Endothelial cell of umbilical vein (primary cell): Measurements from ENCODE around the gene GPR162. TPM values are rescaled to one million over a fixed set of nuclear protein-coding genes. Genes with fewer than 3 reads are reported as not detected.

ENCODE experiments used
- BruUV-seq: library from RNA; stranded (reverse); fragments of 400-500 nt; replicated peaks from 2 replicates; lab custom pipeline; 2021; lab: Mats Ljungman, UMichigan
- CTCF ChIA-PET: fragments of 300-600, 350-600 bp; sonication (Branson Sonifier 250); formaldehyde crosslinking; loops from one replicate; lab custom pipeline; 2021; ENCODE audit warnings: antibody characterized with exemption, inconsistent platforms; lab: Charles Lee
- POLR2A ChIA-PET: fragments of 300-600, 350-600 bp; sonication (Branson Sonifier 250); formaldehyde crosslinking; loops from one replicate; lab custom pipeline; 2021; ENCODE audit warnings: antibody characterized with exemption, inconsistent platforms; lab: Charles Lee
- DNase-seq: peaks from one replicate; pipeline ENCODE4 v3.0.0-alpha.2; 2011; ENCODE audit warnings: low read depth, low spot score
- FAIRE-seq: peaks from 2 replicates; lab custom pipeline; 2011; peaks lifted over from hg19 to GRCh38; lab: Jason Lieb, UNC
- H2AFZ ChIP-seq: 2 replicates; pipeline ENCODE4 v1.6.0; 2012; ENCODE audit warnings: low read depth, low read length, control low read depth, inconsistent platforms
- H3K27ac ChIP-seq: 2 replicates; pipeline ENCODE4 v1.5.1; 2011; ENCODE audit warnings: low read depth, mild to moderate bottlenecking, control low read depth, low read length, moderate library complexity; ENCODE audit not compliant: insufficient read depth
- H3K27me3 ChIP-seq, 2 experiments: 2 replicates each; pipeline versions ENCODE4 v1.6.0 to v1.6.1; 2011; ENCODE audit warnings: low read length in 2 of 2, mixed read lengths in 1 of 2; ENCODE audit not compliant: control insufficient read depth in 2 of 2, insufficient read depth in 2 of 2
- H3K36me3 ChIP-seq, 2 experiments: 2 replicates in 1 of 2; 3 replicates in 1 of 2; pipeline ENCODE4 v1.5.1; 2011; ENCODE audit warnings: low read length in 2 of 2, mild to moderate bottlenecking in 1 of 2, moderate library complexity in 1 of 2; ENCODE audit not compliant: control insufficient read depth in 2 of 2, insufficient read depth in 2 of 2; ENCODE audit errors: extremely low read depth in 1 of 2
- H3K4me1 ChIP-seq: 3 replicates; pipeline ENCODE4 v1.5.1; 2011; ENCODE audit warnings: mild to moderate bottlenecking, low read length; ENCODE audit not compliant: control insufficient read depth, insufficient read depth; ENCODE audit errors: extremely low read depth
- H3K4me2 ChIP-seq: 2 replicates; pipeline ENCODE4 v1.6.1; 2011; ENCODE audit warnings: low read length, control low read depth, mixed read lengths; ENCODE audit not compliant: insufficient read depth
- H3K4me3 ChIP-seq, 3 experiments: fragments of 200-600 bp in 1 of 3; sonication (generic), shearing (Covaris generic) in 1 of 3; replicated peaks in 1 of 3; 2 replicates each; pipeline ENCODE4 v1.5.1; 2011 to 2016; ENCODE audit warnings: control low read depth in 3 of 3, low read length in 3 of 3, mild to moderate bottlenecking in 2 of 3, inconsistent platforms in 1 of 3, low read depth in 1 of 3, moderate library complexity in 1 of 3; ENCODE audit not compliant: insufficient read depth in 1 of 3
- H3K79me2 ChIP-seq: 2 replicates; pipeline ENCODE4 v1.6.0; 2012; ENCODE audit warnings: low read length, inconsistent platforms; ENCODE audit not compliant: control insufficient read depth, insufficient read depth
- H3K9ac ChIP-seq: replicated peaks from 2 replicates; pipeline ENCODE3; 2011; ENCODE audit warnings: low read length, control low read depth; ENCODE audit not compliant: insufficient read depth; ENCODE audit errors: extremely low read depth
- H3K9me1 ChIP-seq: replicated peaks from 3 replicates; pipeline ENCODE4 v1.6.0; 2011; ENCODE audit warnings: mild to moderate bottlenecking, low read length; ENCODE audit not compliant: control insufficient read depth, insufficient read depth; ENCODE audit errors: extremely low read depth
- H3K9me3 ChIP-seq: replicated peaks from 2 replicates; pipeline ENCODE4 v1.5.1; 2012; ENCODE audit warnings: low read length, inconsistent platforms; ENCODE audit not compliant: control insufficient read depth, insufficient read depth
- H4K20me1 ChIP-seq: replicated peaks from 2 replicates; pipeline ENCODE3; 2011; ENCODE audit warnings: mild to moderate bottlenecking, low read length; ENCODE audit not compliant: control insufficient read depth, insufficient read depth; ENCODE audit errors: extremely low read depth
- EZH2 ChIP-seq: IDR thresholded peaks from 2 replicates; pipeline ENCODE4 v1.6.1; 2012; ENCODE audit warnings: borderline replicate concordance, low read depth, mild to moderate bottlenecking, moderate library complexity, low read length, inconsistent platforms; ENCODE audit not compliant: severe bottlenecking
- GATA2 ChIP-seq: IDR thresholded peaks from 2 replicates; pipeline ENCODE4 v1.7.0; 2011; ENCODE audit warnings: low read depth, mild to moderate bottlenecking, moderate library complexity, mixed read lengths, low read length; ENCODE audit not compliant: insufficient read length, insufficient read depth
- JUN ChIP-seq: IDR thresholded peaks from 2 replicates; pipeline ENCODE4 v1.6.1; 2011; ENCODE audit warnings: borderline replicate concordance, low read depth; ENCODE audit not compliant: insufficient read length, insufficient read depth
- MAX ChIP-seq: IDR thresholded peaks from 2 replicates; pipeline ENCODE4 v1.6.1; 2011; ENCODE audit not compliant: insufficient read depth, insufficient read length
- MYC ChIP-seq: IDR thresholded peaks from one replicate; pipeline ENCODE4 v1.6.1; 2011; ENCODE audit warnings: mild to moderate bottlenecking, low read depth, low read length
- POLR2AphosphoS5 ChIP-seq: IDR thresholded peaks from 2 replicates; pipeline ENCODE4 v1.6.1; 2012; ENCODE audit warnings: low read depth, mild to moderate bottlenecking, control low read depth, low read length, moderate library complexity; ENCODE audit not compliant: insufficient read depth
- dilution Hi-C: fragments of 300-500 bp; cut with MboI; formaldehyde crosslinking; loops from one replicate; pipeline ENCODE4 v1.15.0; 2019; ENCODE audit warnings: low sequenced_read_pairs; ENCODE audit not compliant: extremely low pct_ligation_motif_present
- intact Hi-C: fragments of 100-400 bp; cut with micrococcal nuclease; formaldehyde crosslinking; loops from one replicate; pipeline ENCODE4 v1.10.0; 2022
- polyA plus RNA-seq, 4 experiments: library from polyadenylated mRNA; depleted of rRNA in 3 of 4; stranded (reverse) in 3 of 4; unstranded in 1 of 4; fragments of >200 nt; gene quantifications; 2 replicates each; pipeline versions ENCODE4 v1.2.1 to v1.2.3, GENCODE V29; 2011 to 2012; ENCODE audit warnings: missing spikeins in 1 of 4
- total RNA-seq: library from RNA; stranded (reverse); gene quantifications from 2 replicates; pipeline ENCODE4 v1.2.3, GENCODE V29; 2021

GPR162 gene
- total and polyA plus RNA-seq, 2 donors (not counting 3 experiments of a cell fraction or from before 2014, with no cell fraction given), result 9.7 to 13.7 TPM

- FAIRE-seq (no peak), DNase-seq (no peak)
- H3K4me2 ChIP-seq, result no peak overlapping the region
- CTCF ChIA-PET, result interaction anchor here (1.0 to 1.9 kb wide), 3 partner anchors 8 to 11 kb away, joined by 4 to 7 read pairs (median 5); partner anchors contain the start of gene SPSB2
- intact Hi-C loops, result no loop called here
- no peak overlapping the region for H3K27ac ChIP-seq
- no peaks in the 10 kb centered on the region for H3K9me1 ChIP-seq
- H3K9me3 ChIP-seq, result no peaks in the 10 kb centered on the region
- no peaks in the 10 kb centered on the region for H4K20me1 ChIP-seq
- no peaks in the 10 kb centered on the region for H3K79me2 ChIP-seq
- BruUV-seq, result no TSS peak
- H3K27me3 ChIP-seq, result no peaks in the 10 kb centered on the region
- POLR2A ChIA-PET, result no interaction called here
- H3K4me1 ChIP-seq, result no peaks in the 10 kb centered on the region
- H3K9ac ChIP-seq, result no peak overlapping the region
- dilution Hi-C loops, result no loop called here
- TF ChIP-seq MAX (no peak), GATA2 (no peak), JUN (no peak), POLR2AphosphoS5 (no peak), EZH2 (no peak)
- no peak overlapping the region for H3K4me3 ChIP-seq
- peaks cover 15 to 69% of the 10 kb centered on the region in 2 experiments for H3K36me3 ChIP-seq
- H2AFZ ChIP-seq, result no peak overlapping the region
Measured at GRCh38 chr12:6860942-6861341, 39.3 kb downstream of the GPR162 start.

GRCh38 chr12:6861391-6861790 lies 39.8 kb downstream of the GPR162 start:
- H3K4me2 ChIP-seq, result no peak overlapping the region
- H3K79me2 ChIP-seq, result no peaks in the 10 kb centered on the region
- FAIRE-seq (no peak), DNase-seq (no peak)
- H3K27ac ChIP-seq, result no peak overlapping the region
- dilution Hi-C loops (no loop called here), intact Hi-C loops (no loop called here)
- peaks cover 15 to 64% of the 10 kb centered on the region in 2 experiments for H3K36me3 ChIP-seq
- BruUV-seq, result no TSS peak
- no peak overlapping the region for H2AFZ ChIP-seq
- no peaks in the 10 kb centered on the region for H4K20me1 ChIP-seq
- no peaks in the 10 kb centered on the region for H3K4me1 ChIP-seq
- ChIA-PET POLR2A (no interaction called here), CTCF (interaction anchor here (1.0 to 1.9 kb wide), 3 partner anchors 8 to 11 kb away, joined by 4 to 7 read pairs (median 5); partner anchors contain the start of gene SPSB2)
- H3K9ac ChIP-seq, result no peak overlapping the region
- no peaks in the 10 kb centered on the region for H3K9me3 ChIP-seq
- no peak overlapping the region for H3K4me3 ChIP-seq
- TF ChIP-seq MAX (no peak), MYC (no peak), JUN (no peak), POLR2AphosphoS5 (no peak)
- no peaks in the 10 kb centered on the region for H3K9me1 ChIP-seq
- no peaks in the 10 kb centered on the region for H3K27me3 ChIP-seq
